C1 segment of cervical spinal cord (tissue), 14 donors: ENCODE data around the gene TTC19.

ENCODE experiments used
- DNase-seq, 14 donors: peaks; one replicate each; lab custom pipeline; 2025; lab: John Stamatoyannopoulos, UW

TTC19 gene, protein sequence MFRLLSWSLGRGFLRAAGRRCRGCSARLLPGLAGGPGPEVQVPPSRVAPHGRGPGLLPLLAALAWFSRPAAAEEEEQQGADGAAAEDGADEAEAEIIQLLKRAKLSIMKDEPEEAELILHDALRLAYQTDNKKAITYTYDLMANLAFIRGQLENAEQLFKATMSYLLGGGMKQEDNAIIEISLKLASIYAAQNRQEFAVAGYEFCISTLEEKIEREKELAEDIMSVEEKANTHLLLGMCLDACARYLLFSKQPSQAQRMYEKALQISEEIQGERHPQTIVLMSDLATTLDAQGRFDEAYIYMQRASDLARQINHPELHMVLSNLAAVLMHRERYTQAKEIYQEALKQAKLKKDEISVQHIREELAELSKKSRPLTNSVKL

GRCh38 chr17:15999141-15999973 lies at the start of gene TTC19, which contains the start of gene ZSWIM7:
Gene TTC19, plus strand, starts transcription at chr17:15999824. Its CDS starts 25 bp downstream, at chr17:15999849.
Gene ZSWIM7, minus strand, starts transcription at chr17:15999704. Its CDS starts 110 bp downstream, at chr17:15999594.
- DNase-seq: peak; percentile 40 to 97 (median 93)

DNA sequence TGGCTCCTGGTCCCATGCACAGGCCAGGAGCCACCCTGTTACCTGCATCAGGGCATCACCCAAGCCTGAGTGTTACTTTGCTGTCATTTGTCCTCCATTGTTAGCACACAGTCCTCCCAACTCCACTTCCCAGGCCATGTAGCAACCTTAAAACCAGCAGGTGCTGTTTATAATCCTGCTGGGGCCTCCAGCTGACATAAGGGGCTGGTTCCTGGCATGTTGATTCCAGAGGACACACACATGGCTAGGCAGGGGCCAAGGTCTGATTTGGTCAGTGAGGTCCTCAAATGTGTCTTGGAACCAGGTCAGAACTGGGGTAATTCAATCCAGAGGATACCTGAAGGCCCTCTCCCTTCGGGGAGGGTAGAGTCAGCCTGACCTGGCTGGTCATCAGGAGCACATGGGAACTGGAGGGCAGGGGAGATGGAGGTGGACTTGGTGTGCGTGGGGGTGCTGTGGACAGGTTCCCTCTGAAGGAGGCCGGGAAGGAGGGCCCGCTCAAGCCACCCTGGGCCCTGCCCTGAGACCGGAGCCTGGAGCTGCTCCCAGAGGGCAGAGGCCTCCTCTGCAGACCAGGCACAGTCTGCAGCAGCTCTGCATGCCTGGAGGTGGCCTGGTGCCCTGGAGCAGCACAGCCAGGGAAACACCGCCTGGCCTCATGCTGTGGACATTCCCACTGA lies 48.1 kb upstream of the TTC19 start:
- DNase-seq: no peak

DNA sequence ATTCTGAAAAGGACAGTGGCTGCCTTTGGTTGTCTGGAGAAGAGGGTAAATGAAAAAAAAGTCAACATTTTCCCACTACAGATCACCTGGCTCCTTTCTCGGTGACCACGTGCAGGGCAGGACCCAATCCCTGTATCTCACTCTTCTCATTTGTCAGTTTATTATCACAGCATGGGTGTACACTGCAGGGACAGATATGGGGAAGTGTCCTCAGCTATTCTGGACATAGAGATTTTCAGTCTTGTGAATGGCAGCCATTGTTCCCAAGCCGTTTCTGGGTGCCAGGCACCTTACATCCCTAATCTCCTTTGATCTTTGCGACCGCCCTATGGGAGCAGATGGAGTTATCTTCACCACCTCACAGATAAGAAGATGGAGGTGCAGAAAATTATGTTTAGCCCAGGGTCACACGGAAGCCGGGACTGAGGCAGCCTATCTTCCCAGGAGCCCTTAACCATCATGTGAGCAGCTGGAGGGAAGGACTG lies 47.5 kb upstream of the TTC19 start:
- DNase-seq: no peak

- no peak for DNase-seq
Measured at GRCh38 chr17:15952916-15953790, 46.5 kb upstream of the TTC19 start.

DNA sequence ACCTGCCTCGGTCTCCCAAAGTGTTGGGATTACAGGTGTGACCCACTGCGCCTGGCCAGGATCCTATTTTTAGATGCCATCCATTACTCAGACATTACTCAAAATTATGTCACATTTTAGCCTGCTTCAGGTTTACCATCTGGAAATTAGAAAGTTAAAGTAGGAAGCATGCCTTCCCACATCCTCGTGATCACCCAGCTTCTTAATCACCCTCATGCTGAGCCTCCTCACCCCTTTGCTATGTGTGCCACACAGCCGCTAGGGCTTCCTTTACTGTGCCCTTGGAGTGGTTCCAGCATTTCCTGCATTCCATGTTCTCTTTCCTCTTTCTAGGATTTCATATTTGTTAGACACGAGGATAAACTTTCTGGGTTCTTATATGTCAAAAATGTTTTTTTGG lies 45.4 kb upstream of the TTC19 start:
- no peak for DNase-seq

GRCh38 chr17:15955793-15956541 lies 43.7 kb upstream of the TTC19 start:
- no peak for DNase-seq

DNA sequence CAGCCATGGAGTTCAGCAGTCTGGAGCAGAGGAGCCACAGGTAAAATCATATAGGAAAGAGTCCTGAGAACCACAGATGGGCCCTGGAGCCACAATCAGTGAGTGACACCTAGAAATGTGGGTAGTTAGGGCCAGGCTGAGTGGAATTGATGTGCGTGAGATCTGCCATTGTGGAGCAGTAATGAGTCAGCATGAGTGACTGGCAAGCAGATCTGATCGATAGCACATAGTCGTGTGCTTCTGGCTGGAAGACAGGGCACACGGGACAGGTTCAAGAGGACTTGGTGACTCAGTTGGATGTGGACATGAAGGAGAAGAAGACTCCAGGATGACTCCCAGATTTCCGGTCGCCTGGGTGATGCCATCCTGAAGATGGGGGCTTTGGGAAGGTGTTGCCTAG lies 42.4 kb upstream of the TTC19 start:
- DNase-seq: no peak

GRCh38 chr17:15957608-15958307 lies 41.9 kb upstream of the TTC19 start:
- DNase-seq: no peak

- no peak for DNase-seq
Measured at GRCh38 chr17:15958484-15958854, 41.2 kb upstream of the TTC19 start.

DNA sequence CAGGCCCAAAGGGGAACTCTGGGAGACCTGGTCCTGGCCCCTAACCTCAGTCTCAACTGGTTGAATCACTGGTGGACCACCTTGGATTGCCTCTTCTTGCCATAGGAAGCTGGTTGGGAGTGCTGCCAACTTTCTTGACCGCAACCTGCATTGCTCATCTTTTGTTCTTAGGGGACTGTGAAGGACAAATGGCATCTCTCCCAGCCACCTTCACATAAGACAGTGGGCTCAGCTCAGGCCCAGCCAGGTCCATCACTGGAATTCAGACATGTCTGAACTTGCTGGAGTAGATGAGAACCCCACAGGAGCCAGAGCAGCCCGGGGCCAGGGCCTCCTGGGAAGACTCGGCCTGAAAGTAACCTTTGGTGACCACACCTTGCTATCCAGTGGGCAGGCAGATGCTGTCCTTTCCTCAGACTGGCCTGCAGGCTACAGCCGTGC lies 35.9 kb upstream of the TTC19 start:
- no peak for DNase-seq

DNA sequence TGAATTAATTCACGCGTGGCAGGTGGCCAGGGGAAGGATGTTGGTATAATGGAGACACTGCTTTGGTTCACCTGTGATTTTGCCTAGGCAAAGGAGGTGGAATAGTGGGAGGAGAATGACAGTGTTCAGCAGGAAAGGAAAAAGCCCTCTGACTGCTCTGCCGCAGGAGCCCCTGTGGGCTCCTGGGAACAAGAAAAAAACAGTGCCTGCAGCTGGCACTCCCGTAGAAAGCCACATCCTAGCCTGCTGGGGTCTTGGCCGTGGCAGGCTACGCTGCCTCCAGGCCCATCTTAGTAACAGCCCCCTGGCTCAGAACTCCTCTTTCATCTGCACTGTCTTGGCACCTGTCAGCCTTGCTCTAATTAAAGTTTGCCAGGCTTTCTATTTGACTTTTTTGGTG lies 34.1 kb upstream of the TTC19 start:
- DNase-seq: no peak

DNA sequence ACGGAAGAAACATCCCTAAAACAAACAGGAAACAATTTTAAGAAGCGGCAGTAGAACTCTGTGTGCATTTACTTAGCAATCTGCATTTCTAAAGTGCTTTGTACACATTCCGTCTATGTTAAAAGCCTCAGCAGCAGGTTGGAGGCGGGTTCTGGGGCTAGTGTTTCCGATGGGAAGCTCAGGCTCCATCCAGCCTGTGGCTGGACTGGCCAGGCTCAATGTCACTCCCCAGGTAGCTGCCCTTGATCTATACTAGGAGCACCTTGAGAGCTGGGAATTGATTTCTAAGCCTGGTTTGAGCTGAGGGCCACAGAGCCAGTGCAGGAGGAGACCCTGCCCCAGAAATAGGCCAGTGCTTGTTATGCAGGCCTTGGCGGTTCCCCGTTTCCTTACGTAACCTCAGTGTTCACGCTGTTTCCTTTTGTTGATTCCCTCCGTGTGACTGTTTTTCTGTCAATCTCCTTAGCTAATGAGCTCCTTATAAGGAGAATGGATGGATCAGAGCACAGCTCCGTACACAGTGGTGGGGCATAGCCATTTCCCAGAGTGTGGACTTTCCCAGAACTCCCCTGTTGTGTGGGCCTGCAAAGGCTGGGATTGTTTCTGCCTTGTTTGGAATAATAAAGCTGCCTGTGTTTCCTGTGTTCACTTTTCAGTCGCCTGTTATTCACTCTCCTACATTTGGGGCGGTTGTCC lies 33.3 kb upstream of the TTC19 start:
- DNase-seq: peak in 2 of 14 donors; percentile 12 to 21

DNA sequence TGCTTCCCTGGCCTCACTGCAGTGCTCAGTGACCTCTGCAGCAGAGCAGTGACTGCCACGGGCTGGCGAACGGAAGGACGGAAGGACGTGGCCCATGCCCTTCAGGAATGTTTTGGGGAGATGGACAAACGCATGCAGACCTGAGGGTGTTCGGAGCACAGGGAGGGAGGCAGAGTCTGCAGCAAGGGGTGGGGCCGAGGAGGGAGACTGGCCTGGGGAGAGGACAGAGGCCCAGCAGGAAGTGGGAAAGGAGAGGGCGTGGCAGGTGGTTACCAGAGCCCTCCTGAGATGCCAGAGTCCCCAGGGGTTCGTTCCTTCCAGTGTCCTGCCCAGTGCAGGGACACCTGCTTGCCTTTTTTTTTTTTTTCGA lies 32.8 kb upstream of the TTC19 start:
- no peak for DNase-seq

DNA sequence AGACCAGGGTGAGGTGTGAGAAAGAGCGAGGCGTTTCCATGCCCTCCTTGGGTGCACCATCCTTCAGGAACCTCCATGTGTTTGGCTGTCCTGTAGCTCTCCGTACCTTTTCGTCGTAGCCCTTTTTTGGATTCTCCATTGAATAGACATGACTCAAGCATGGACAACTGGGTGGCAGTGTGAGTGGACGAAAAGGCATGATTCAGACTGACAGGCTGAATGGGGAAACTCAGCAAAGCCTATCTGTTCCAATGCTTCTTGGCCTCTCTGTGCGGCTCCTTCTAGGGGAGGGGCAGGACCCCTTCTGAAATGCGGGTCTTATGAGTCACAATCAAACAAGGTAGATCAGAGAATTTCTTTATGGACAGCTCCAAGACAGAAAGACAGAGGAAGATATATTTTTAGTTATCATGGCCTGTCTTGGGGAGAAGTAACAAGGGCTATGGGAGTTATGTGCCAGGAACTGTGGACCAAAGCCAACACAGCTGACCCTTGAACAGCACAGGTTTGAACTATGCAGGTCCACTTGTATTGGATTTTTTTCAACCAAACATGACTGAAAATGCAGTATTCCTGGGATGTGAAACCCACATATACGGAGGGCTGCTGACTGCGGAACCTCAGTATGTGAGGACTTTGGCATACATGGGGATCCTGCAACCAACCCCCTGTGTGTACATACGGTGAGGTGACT lies 31.8 kb upstream of the TTC19 start:
- no peak for DNase-seq

- no peak for DNase-seq
Measured at GRCh38 chr17:15969463-15969862, 30.2 kb upstream of the TTC19 start.

DNA sequence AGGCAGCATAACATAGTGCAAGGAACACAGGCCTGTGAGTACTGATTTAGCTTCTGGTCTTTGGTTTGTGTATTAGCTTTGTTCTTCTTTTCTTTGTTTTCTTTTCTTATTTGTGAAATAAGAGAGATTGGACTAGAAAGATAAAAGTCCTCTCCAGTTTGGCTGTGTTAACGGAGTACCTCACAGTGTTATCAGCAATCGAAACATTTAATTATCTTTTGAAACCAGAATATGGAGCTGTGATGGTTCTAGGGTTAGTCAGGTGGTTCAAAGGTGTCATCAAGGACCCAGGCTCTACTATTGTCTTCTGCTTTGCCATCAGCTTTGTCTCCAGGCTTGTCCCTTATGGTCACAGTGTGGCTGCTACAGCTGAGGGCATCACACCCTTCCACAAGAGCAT lies 29.1 kb upstream of the TTC19 start:
- no peak for DNase-seq

- no peak for DNase-seq
Measured at GRCh38 chr17:15971098-15971678, 28.4 kb upstream of the TTC19 start.

GRCh38 chr17:15971882-15972281 lies 27.7 kb upstream of the TTC19 start:
- DNase-seq: no peak
